Subcutaneous abdominal adipose tissue (tissue), 5 donors: ENCODE results near the gene GPATCH8.

Experiments used
- H3K27ac ChIP-seq: one replicate; pipeline ENCODE4 v1.7.0; 2013; ENCODE audit warnings: low read depth, mild to moderate bottlenecking, inconsistent platforms, low read length, moderate library complexity
- H3K27me3 ChIP-seq, 5 donors: one replicate each; pipeline ENCODE4 v1.7.0; 2013; ENCODE audit warnings: low read length in 5 of 5, inconsistent platforms in 1 of 5; ENCODE audit not compliant: control insufficient read depth in 5 of 5, insufficient read depth in 4 of 5
- H3K36me3 ChIP-seq, 5 donors: one replicate each; pipeline ENCODE4 v1.7.0; 2013; ENCODE audit warnings: low read length in 5 of 5; ENCODE audit not compliant: control insufficient read depth in 5 of 5, insufficient read depth in 5 of 5
- H3K4me1 ChIP-seq, 5 donors: one replicate each; pipeline ENCODE4 v1.7.0; 2013; ENCODE audit warnings: low read length in 5 of 5, mild to moderate bottlenecking in 3 of 5, moderate library complexity in 1 of 5; ENCODE audit not compliant: control insufficient read depth in 5 of 5, insufficient read depth in 5 of 5
- H3K4me3 ChIP-seq, 5 donors: one replicate each; pipeline ENCODE4 v1.7.0; 2013; ENCODE audit warnings: low read length in 5 of 5, low read depth in 1 of 5
- H3K9ac ChIP-seq, 5 donors: one replicate each; pipeline ENCODE4 v1.7.0; 2013; ENCODE audit warnings: low read length in 5 of 5, mild to moderate bottlenecking in 4 of 5, moderate library complexity in 3 of 5
- H3K9me3 ChIP-seq, 5 donors: one replicate each; pipeline ENCODE4 v1.7.0; 2013; ENCODE audit warnings: low read length in 5 of 5; ENCODE audit not compliant: control insufficient read depth in 5 of 5
- donor health status: healthy.
- donor health status: healthy.
- donor health status: healthy.
- donor health status: healthy.
- donor health status: healthy.

The GPATCH8 gene

DNA sequence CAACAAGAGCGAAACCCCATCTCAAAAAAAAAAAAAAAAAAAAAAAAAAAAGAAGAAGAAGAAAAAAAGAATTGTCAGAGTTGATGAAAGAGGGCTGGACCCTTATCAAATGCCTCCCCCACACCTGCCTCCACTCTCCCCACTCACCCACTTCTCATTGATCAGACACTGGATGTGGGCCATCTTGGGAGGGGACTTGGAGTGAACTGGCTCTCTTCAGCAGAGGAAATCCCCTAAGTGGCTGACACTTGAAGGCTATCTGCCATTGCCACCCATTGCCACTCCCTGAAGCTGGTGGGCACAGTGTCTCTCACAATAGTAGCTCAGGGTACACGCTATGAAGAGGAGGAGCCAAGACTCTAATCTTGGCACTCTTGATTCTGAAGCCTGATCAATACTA, 115.4 kb downstream of the GPATCH8 start:
- peaks cover 0 to 20% (median 17%) of the 10 kb centered on the region in 5 donors for H3K4me1 ChIP-seq
- no peak overlapping the region for H3K9ac ChIP-seq
- no peaks in the 10 kb centered on the region for H3K9me3 ChIP-seq
- peaks cover 0 to 13% (median 0%) of the 10 kb centered on the region in 5 donors for H3K27me3 ChIP-seq
- no peaks in the 10 kb centered on the region for H3K36me3 ChIP-seq
- no peak overlapping the region for H3K4me3 ChIP-seq
- no peak overlapping the region for H3K27ac ChIP-seq

DNA sequence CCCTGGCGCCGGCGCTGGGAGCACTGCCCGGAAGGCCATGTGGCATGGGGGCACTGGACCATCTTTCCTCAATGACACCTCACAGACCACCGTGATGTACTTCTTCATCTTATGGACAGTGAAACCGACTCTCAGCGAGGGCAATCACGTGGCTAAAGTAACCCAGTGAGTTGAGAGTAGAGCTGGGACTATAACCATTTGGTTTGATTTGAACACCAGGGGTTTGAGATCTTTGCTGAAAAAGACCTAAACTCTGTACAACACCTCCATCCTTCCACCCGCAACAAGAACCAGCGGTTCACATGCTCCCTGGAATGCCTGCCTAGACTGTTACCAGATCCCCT, 117.1 kb downstream of the GPATCH8 start:
- H3K4me1 ChIP-seq = peaks cover 0 to 20% (median 17%) of the 10 kb centered on the region in 5 donors
- H3K4me3 ChIP-seq = peak overlapping the region in 3 of 5 donors; percentile 62 to 74 (median 64)
- peak overlapping the region in 1 of 5 donors; percentile 75 for H3K9ac ChIP-seq
- H3K36me3 ChIP-seq = no peaks in the 10 kb centered on the region
- H3K27ac ChIP-seq = no peak overlapping the region
- no peaks in the 10 kb centered on the region for H3K9me3 ChIP-seq
- H3K27me3 ChIP-seq = peaks cover 0 to 13% (median 0%) of the 10 kb centered on the region in 5 donors

DNA sequence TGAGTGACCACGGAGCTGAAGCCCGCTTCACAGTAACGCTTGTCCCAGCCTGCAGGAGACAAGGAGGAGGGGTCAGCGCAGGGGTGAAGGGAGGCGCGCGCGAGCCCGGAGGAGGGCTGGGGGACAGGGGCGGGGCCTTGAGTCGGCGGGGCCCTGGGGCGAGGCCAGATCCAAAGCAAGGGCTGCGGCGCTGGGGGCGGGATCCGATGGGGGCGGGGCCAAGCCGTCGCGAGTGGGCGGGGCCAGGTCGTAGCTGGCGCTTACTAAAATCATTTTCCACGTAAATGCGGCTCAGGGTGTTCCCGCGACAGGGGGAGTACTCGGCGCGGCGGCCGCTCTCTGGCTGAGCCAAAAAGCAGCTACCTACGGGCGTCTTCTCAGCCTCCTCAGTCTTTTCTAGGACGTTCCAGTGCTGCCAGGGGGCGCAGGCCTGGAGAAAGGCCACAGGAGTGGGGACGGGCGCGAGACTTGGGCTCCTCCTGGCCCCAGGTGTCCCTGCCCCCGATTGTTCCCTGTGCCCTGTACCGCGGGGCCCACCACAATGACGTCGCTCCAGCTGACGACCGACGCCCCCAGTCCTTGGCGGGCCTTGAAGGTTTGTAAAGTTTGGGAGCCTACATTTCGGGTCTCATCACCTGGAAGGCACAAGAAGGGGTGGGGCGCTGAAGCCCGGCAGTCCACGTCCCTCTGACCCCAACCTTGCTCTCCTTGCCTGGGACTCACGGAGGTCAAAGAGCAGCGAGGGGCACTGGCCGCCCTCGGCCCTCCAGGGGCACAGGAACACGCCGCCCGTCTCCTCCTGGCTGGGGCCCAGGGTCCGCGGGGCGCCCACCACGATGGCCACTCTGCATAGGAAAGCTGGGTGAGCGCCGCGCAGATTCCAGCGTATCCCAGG, 117.7 kb downstream of the GPATCH8 start:
- no peaks in the 10 kb centered on the region for H3K9me3 ChIP-seq
- no peak overlapping the region for H3K27ac ChIP-seq
- H3K9ac ChIP-seq = peak overlapping the region in 4 of 5 donors; percentile 51 to 75 (median 66)
- H3K36me3 ChIP-seq = no peaks in the 10 kb centered on the region
- peak overlapping the region; percentile 62 to 74 (median 64) for H3K4me3 ChIP-seq
- peaks cover 0 to 20% (median 17%) of the 10 kb centered on the region in 5 donors for H3K4me1 ChIP-seq
- H3K27me3 ChIP-seq = peaks cover 0 to 13% (median 0%) of the 10 kb centered on the region in 5 donors

DNA sequence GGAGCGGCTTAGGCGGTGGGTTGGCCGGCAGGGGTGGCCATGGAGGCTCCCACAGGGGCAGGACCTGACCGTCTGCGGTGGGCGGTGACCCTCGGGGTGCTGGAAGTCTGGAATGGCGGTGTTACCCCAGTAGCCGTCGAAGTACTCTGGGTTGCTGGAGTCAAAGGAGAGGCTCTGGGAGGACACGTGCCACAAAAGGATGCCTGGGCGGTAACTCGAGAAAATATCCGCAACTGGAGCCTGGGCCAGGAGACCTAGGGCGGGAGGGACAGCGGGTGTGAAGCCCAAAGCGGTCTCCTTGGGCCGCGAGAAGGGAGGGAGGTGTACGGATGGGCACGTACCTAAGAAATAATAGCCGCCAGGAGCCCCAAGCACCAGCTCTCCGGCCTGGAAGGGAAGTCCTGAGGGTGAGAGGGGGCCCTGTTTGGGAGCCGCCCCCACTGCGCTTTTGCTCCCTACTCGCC, 118.4 kb downstream of the GPATCH8 start:
- Histone ChIP-seq H3K4me3 (peak overlapping the region; percentile 62 to 74 (median 64)), H3K36me3 (no peaks in the 10 kb centered on the region), H3K4me1 (peaks cover 0 to 20% (median 17%) of the 10 kb centered on the region in 5 donors), H3K9me3 (no peaks in the 10 kb centered on the region), H3K9ac (peak overlapping the region in 3 of 5 donors; percentile 31 to 73 (median 73)), H3K27ac (no peak overlapping the region), H3K27me3 (peaks cover 0 to 13% (median 0%) of the 10 kb centered on the region in 5 donors)

DNA sequence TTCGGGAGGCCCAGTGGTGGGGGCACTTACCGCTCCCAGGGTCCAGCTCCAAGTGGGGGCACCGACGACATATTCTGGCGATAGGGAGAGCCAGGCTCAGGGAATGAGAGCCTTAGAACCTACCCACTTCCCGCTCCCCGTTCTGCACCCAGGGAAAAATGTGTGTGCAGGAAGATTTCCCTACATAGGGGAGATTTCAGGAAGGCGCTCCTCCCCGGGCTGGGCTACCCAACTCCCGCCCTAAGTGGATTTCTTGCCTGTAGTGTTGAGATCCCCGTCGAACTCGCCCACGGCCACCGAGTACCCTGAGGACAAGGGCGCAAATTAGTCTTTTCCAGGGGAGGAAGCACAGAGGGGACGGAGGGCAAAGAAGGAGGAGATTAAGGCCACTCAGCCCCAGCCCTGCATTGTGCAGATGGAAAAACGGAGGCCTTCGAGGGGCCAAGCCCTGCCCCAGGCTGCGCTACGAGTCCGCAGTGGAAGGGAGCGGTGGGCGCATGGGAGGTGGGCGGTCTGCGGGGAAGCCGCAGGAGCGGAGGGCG, 118.9 kb downstream of the GPATCH8 start:
- H3K4me3 ChIP-seq = peak overlapping the region in 4 of 5 donors; percentile 62 to 74 (median 63)
- no peaks in the 10 kb centered on the region for H3K9me3 ChIP-seq
- peak overlapping the region in 2 of 5 donors; percentile 31 to 73 for H3K9ac ChIP-seq
- H3K27ac ChIP-seq = no peak overlapping the region
- peaks cover 0 to 20% (median 17%) of the 10 kb centered on the region in 5 donors for H3K4me1 ChIP-seq
- no peaks in the 10 kb centered on the region for H3K36me3 ChIP-seq
- peaks cover 0 to 13% (median 0%) of the 10 kb centered on the region in 5 donors for H3K27me3 ChIP-seq

DNA sequence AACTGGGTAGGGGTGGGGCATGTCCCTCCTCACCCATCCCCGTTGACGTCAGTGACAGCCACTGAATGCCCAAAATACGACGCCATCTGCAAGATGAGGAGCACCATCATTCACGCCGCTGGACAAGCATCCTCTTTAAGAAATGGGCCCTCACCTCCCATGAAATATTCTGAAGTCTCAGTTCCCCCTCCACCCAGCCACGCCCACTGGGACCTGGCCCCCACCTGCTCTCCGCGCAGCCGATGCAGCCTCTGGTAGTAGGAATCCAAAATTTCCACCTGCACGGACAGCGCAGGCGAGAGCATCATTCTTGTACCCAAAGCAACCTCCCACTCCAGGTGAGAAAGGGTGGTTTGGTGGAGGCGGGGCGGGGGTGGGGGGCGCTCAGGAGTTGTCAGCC, 119.3 kb downstream of the GPATCH8 start:
- Histone ChIP-seq H3K9me3 (no peaks in the 10 kb centered on the region), H3K36me3 (no peaks in the 10 kb centered on the region), H3K9ac (no peak overlapping the region), H3K4me3 (no peak overlapping the region), H3K4me1 (peaks cover 0 to 20% (median 17%) of the 10 kb centered on the region in 5 donors), H3K27ac (no peak overlapping the region), H3K27me3 (peaks cover 0 to 13% (median 0%) of the 10 kb centered on the region in 5 donors)

DNA sequence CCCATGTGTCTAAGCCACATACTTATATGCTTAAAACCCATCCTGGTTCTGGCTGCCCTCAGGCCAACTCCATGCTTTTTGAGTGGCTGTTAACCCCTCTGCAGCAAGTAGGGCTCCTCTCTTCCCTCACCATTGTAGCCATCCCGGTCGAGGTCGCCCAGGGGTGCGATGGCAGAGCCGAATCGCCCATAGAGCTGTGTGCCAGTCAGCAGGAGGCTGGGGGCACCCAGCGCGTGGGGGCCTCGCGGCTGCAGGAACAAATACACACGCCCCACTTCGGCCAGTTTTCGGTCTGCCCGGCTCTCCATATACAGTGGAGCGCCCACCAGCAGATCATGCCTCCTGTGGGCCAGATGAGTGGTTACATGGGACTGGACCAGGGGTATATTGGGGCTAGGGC, 119.8 kb downstream of the GPATCH8 start:
- no peak overlapping the region for H3K27ac ChIP-seq
- H3K27me3 ChIP-seq = peaks cover 0 to 13% (median 0%) of the 10 kb centered on the region in 5 donors

DNA sequence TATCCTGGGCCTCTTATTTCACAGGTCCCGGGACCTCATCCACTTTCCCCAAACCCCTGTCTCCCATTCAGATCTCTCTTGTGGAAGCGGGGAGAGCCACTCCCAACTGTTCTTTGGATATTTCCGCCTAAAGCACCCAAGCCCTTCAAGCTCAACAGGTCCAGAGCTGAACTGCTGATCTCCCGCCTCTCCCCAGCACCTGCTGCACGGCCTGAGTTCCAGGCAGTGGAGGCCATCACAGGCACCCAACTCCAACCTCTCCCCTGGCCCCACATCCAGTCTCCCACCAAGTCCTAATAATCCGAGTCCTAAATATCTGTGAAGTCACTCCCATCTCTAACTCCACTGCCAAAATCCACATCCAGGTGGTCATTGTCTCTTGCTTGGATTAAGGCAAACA, 120.3 kb downstream of the GPATCH8 start:
- no peaks in the 10 kb centered on the region for H3K36me3 ChIP-seq
- H3K27ac ChIP-seq = no peak overlapping the region
- H3K4me3 ChIP-seq = no peak overlapping the region
- H3K27me3 ChIP-seq = peaks cover 0 to 13% (median 0%) of the 10 kb centered on the region in 5 donors
- H3K9me3 ChIP-seq = no peaks in the 10 kb centered on the region
- H3K9ac ChIP-seq = no peak overlapping the region
- H3K4me1 ChIP-seq = peaks cover 0 to 20% (median 17%) of the 10 kb centered on the region in 5 donors

More for the DNA sequence above, 119.8 kb downstream of the GPATCH8 start:
- Histone ChIP-seq H3K9ac (no peak overlapping the region), H3K36me3 (no peaks in the 10 kb centered on the region), H3K4me3 (no peak overlapping the region), H3K9me3 (no peaks in the 10 kb centered on the region), H3K4me1 (peaks cover 0 to 20% (median 17%) of the 10 kb centered on the region in 5 donors)

DNA sequence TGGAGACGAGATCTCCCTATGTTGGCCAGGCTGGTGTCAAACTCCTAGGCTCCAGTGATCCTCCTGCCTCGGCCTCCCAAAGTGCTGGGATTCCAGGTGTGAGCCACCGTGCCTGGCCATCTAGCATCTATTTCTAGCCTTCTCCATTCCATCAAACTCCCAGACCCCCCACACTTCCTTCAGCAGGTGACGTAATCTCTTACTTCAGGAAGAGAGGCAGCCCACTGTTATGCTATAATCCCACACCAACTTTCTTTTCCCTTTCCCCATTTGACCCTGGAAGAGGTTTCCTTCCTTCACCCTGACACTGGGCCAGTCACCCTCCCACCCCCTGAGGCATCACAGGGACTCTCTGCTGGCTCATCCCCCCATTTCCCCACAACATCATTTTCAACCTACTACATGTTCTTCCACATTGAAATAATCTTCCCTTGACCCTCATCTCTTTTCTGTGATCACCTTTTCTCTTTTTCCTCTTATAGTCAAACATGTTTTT, 121.3 kb downstream of the GPATCH8 start:
- no peaks in the 10 kb centered on the region for H3K36me3 ChIP-seq
- peaks cover 0 to 13% (median 0%) of the 10 kb centered on the region in 5 donors for H3K27me3 ChIP-seq
- no peak overlapping the region for H3K4me3 ChIP-seq
- H3K27ac ChIP-seq = no peak overlapping the region
- H3K9ac ChIP-seq = no peak overlapping the region
- peaks cover 0 to 20% (median 17%) of the 10 kb centered on the region in 5 donors for H3K4me1 ChIP-seq
- no peaks in the 10 kb centered on the region for H3K9me3 ChIP-seq

DNA sequence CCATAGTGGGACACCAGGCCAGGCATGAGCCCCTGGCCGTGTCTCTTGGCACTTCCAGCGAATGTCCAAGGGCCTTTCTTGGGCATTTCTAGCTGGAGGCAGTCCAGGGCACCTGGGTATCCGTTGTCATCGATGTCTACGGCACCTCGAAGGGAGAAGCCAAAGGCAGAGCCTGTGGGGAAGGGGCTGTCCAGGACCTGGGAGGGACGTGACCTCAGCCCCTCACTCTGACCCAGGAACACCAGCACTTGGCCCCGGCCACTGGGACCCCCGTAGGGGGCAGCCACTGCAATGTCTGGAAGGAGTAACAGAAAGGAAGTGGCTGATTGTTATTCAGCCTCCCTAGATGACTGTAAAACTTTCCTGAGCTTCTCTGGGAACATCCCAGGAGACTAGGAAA, 122.4 kb downstream of the GPATCH8 start:
- H3K27ac ChIP-seq = no peak overlapping the region

More for the DNA sequence above, 122.4 kb downstream of the GPATCH8 start:
- peaks cover 0 to 24% (median 22%) of the 10 kb centered on the region in 5 donors for H3K4me1 ChIP-seq
- no peak overlapping the region for H3K9ac ChIP-seq
- no peaks in the 10 kb centered on the region for H3K36me3 ChIP-seq
- peaks cover 0 to 10% (median 0%) of the 10 kb centered on the region in 5 donors for H3K27me3 ChIP-seq
- no peak overlapping the region for H3K4me3 ChIP-seq
- no peaks in the 10 kb centered on the region for H3K9me3 ChIP-seq
